NCI-H146 treated with DMSO at 0.1 percent for 48 hours (cell line): ENCODE measurements around the gene OGFOD3.
"Not testable (repeated sequence)": the region's sequence is repeated elsewhere in the genome, so short reads cannot be mapped to it uniquely, and the experiment has no call there.

Source experiments
- DNase-seq: peaks from one replicate; lab custom pipeline; 2025; ENCODE audit not compliant: unreplicated experiment; lab: John Stamatoyannopoulos, UW

OGFOD3 gene

GRCh38 chr17:82388223-82388921, 30.0 kb downstream of the OGFOD3 start:
- DNase-seq = no peak

- DNase-seq = no peak
These were observed 30.7 kb downstream of the OGFOD3 start for GRCh38 chr17:82387705-82388106.

GRCh38 chr17:82386881-82387704, 31.3 kb downstream of the OGFOD3 start:
- no peak for DNase-seq

- DNase-seq = no peak
These were observed 32.0 kb downstream of the OGFOD3 start for GRCh38 chr17:82386255-82386831.

GRCh38 chr17:82385559-82386254, 32.7 kb downstream of the OGFOD3 start:
- no peak for DNase-seq

GRCh38 chr17:82384730-82385481, 33.5 kb downstream of the OGFOD3 start:
- peak; percentile 87 for DNase-seq

GRCh38 chr17:82384051-82384729, 34.2 kb downstream of the OGFOD3 start:
- peak; percentile 60 for DNase-seq

GRCh38 chr17:82383411-82383810, 35.0 kb downstream of the OGFOD3 start:
- DNase-seq = no peak

- DNase-seq = no peak
These were observed 35.5 kb downstream of the OGFOD3 start for GRCh38 chr17:82382933-82383255.

- not testable (repeated sequence) for DNase-seq
These were observed 36.0 kb downstream of the OGFOD3 start for GRCh38 chr17:82382220-82382932.

- DNase-seq = not testable (repeated sequence)
These were observed 36.7 kb downstream of the OGFOD3 start for GRCh38 chr17:82381703-82382009.

GRCh38 chr17:82380860-82381702, 37.3 kb downstream of the OGFOD3 start:
- DNase-seq = no peak

- DNase-seq = no peak
These were observed 39.7 kb downstream of the OGFOD3 start for GRCh38 chr17:82378741-82379021.

- DNase-seq = no peak
These were observed 40.3 kb downstream of the OGFOD3 start for GRCh38 chr17:82377924-82378740.

- DNase-seq = not testable (repeated sequence)
These were observed 41.1 kb downstream of the OGFOD3 start for GRCh38 chr17:82377294-82377693.

- DNase-seq = no peak
These were observed 42.2 kb downstream of the OGFOD3 start for GRCh38 chr17:82376042-82376730.

- no peak for DNase-seq
These were observed 42.9 kb downstream of the OGFOD3 start for GRCh38 chr17:82375359-82376041.
